Measurements from ENCODE around the gene PTTG1IP2.

PTTG1IP2 gene

GRCh38 chr7:90485734-90486316 lies 16.4 kb downstream of the PTTG1IP2 start:
- H3K4me3 ChIP-seq (ENCODE audit: low read depth, low read length) = no peak overlapping the region
- TF ChIP-seq MYC (IDR thresholded peaks at IDR 0.05; ENCODE audit: low read depth, low read length) (no peak), POLR2A (IDR thresholded peaks at IDR 0.05; ENCODE audit: extremely low read depth, insufficient read length) (no peak), CTCF (IDR thresholded peaks at IDR 0.05; ENCODE audit: low read depth, low read length) (no peak), MAX (IDR thresholded peaks at IDR 0.05; ENCODE audit: low read depth, low read length) (no peak)
- DNase-seq (ENCODE audit: low read depth) = no peak

GRCh38 chr7:90487808-90488207 lies 18.4 kb downstream of the PTTG1IP2 start:
- H3K4me3 ChIP-seq (ENCODE audit: low read depth, low read length) = no peak overlapping the region
- DNase-seq (ENCODE audit: low read depth) = no peak

GRCh38 chr7:90488220-90488619 lies 18.8 kb downstream of the PTTG1IP2 start:
- H3K4me3 ChIP-seq (ENCODE audit: low read depth, low read length) = no peak overlapping the region
- DNase-seq (ENCODE audit: low read depth) = no peak
- no peak for TF ChIP-seq MYC (IDR thresholded peaks at IDR 0.05; ENCODE audit: low read depth, low read length)
- no peak for TF ChIP-seq CTCF (IDR thresholded peaks at IDR 0.05; ENCODE audit: low read depth, low read length)
- TF ChIP-seq POLR2A (IDR thresholded peaks at IDR 0.05; ENCODE audit: extremely low read depth, insufficient read length) = no peak
- no peak for TF ChIP-seq MAX (IDR thresholded peaks at IDR 0.05; ENCODE audit: low read depth, low read length)

More at GRCh38 chr7:90487808-90488207, 18.4 kb downstream of the PTTG1IP2 start:
- no peak for TF ChIP-seq CTCF (IDR thresholded peaks at IDR 0.05; ENCODE audit: low read depth, low read length)
- TF ChIP-seq MYC (IDR thresholded peaks at IDR 0.05; ENCODE audit: low read depth, low read length) = no peak
- TF ChIP-seq MAX (IDR thresholded peaks at IDR 0.05; ENCODE audit: low read depth, low read length) = no peak
- no peak for TF ChIP-seq POLR2A (IDR thresholded peaks at IDR 0.05; ENCODE audit: extremely low read depth, insufficient read length)

GRCh38 chr7:90492250-90492649 lies 22.8 kb downstream of the PTTG1IP2 start:
- TF ChIP-seq POLR2A (IDR thresholded peaks at IDR 0.05; ENCODE audit: extremely low read depth, insufficient read length) = no peak
- no peak overlapping the region for H3K4me3 ChIP-seq (ENCODE audit: low read depth, low read length)
- DNase-seq (ENCODE audit: low read depth) = no peak

GRCh38 chr7:90495241-90495640 lies 25.8 kb downstream of the PTTG1IP2 start:
- no peak overlapping the region for H3K4me3 ChIP-seq (ENCODE audit: low read depth, low read length)
- no peak for DNase-seq (ENCODE audit: low read depth)
- TF ChIP-seq MAX (IDR thresholded peaks at IDR 0.05; ENCODE audit: low read depth, low read length) = no peak
- TF ChIP-seq MYC (IDR thresholded peaks at IDR 0.05; ENCODE audit: low read depth, low read length) = no peak

GRCh38 chr7:90502539-90502938 lies 33.1 kb downstream of the PTTG1IP2 start:
- DNase-seq (ENCODE audit: low read depth) = no peak
- no peak overlapping the region for H3K4me3 ChIP-seq (ENCODE audit: low read depth, low read length)
- TF ChIP-seq MAX (IDR thresholded peaks at IDR 0.05; ENCODE audit: low read depth, low read length) (no peak), CTCF (IDR thresholded peaks at IDR 0.05; ENCODE audit: low read depth, low read length) (no peak), MYC (IDR thresholded peaks at IDR 0.05; ENCODE audit: low read depth, low read length) (no peak), POLR2A (IDR thresholded peaks at IDR 0.05; ENCODE audit: extremely low read depth, insufficient read length) (no peak)

- H3K4me3 ChIP-seq (ENCODE audit: low read depth, low read length) = no peak overlapping the region
- no peak for DNase-seq (ENCODE audit: low read depth)
- no peak for TF ChIP-seq CTCF (IDR thresholded peaks at IDR 0.05; ENCODE audit: low read depth, low read length)
- no peak for TF ChIP-seq MYC (IDR thresholded peaks at IDR 0.05; ENCODE audit: low read depth, low read length)
- no peak for TF ChIP-seq MAX (IDR thresholded peaks at IDR 0.05; ENCODE audit: low read depth, low read length)
- TF ChIP-seq POLR2A (IDR thresholded peaks at IDR 0.05; ENCODE audit: extremely low read depth, insufficient read length) = no peak
These were observed 33.9 kb downstream of the PTTG1IP2 start for GRCh38 chr7:90503367-90503766.

All from NB4 (cell line).